Glutamatergic neuron (in vitro differentiated cells): ENCODE data around the gene LGMN. TPM values are rescaled to one million over a fixed set of nuclear protein-coding genes. Genes with fewer than 3 reads are reported as not detected.

Experiments
- DNase-seq: peaks from one replicate; pipeline ENCODE4 v3.0.0; 2022
- H3K27ac Mint-ChIP-seq: one replicate; pipeline ENCODE4 v1.8.0; 2020; ENCODE audit warnings: mild to moderate bottlenecking, mixed read lengths, inconsistent platforms; ENCODE audit not compliant: unreplicated experiment
- H3K27me3 Mint-ChIP-seq: one replicate; pipeline ENCODE4 v1.8.0; 2020; ENCODE audit warnings: mild to moderate bottlenecking, moderate library complexity, mixed read lengths, inconsistent platforms; ENCODE audit not compliant: unreplicated experiment
- H3K36me3 Mint-ChIP-seq: one replicate; pipeline ENCODE4 v1.8.0; 2020; ENCODE audit warnings: mild to moderate bottlenecking, mixed read lengths, inconsistent platforms; ENCODE audit not compliant: unreplicated experiment
- H3K4me1 Mint-ChIP-seq: one replicate; pipeline ENCODE4 v1.8.0; 2020; ENCODE audit warnings: mild to moderate bottlenecking, low read depth, mixed read lengths, inconsistent platforms; ENCODE audit not compliant: unreplicated experiment
- H3K4me3 Mint-ChIP-seq: one replicate; pipeline ENCODE4 v1.8.0; 2020; ENCODE audit warnings: mild to moderate bottlenecking, mixed read lengths, inconsistent platforms; ENCODE audit not compliant: unreplicated experiment
- H3K9me3 Mint-ChIP-seq: one replicate; pipeline ENCODE4 v1.8.0; 2020; ENCODE audit warnings: mild to moderate bottlenecking, moderate library complexity, mixed read lengths, inconsistent platforms; ENCODE audit not compliant: unreplicated experiment
- CTCF ChIP-seq: fragments of 200-600 bp; sonication (generic); IDR thresholded peaks from one replicate; pipeline ENCODE4 v1.5.0; 2021; ENCODE audit not compliant: partially characterized antibody, unreplicated experiment
- total RNA-seq: library from RNA; stranded (reverse); fragmentation: NEBNext Ultra II Directional; extraction: Animal tissue kit (Norgen Biotek cat#: 25700); gene quantifications from one replicate; pipeline ENCODE4 v1.2.1, GENCODE V29; 2021; ENCODE audit not compliant: unreplicated experiment

The LGMN gene
- total RNA-seq, 1 donor from 2014 or later = 36.9 TPM

DNA sequence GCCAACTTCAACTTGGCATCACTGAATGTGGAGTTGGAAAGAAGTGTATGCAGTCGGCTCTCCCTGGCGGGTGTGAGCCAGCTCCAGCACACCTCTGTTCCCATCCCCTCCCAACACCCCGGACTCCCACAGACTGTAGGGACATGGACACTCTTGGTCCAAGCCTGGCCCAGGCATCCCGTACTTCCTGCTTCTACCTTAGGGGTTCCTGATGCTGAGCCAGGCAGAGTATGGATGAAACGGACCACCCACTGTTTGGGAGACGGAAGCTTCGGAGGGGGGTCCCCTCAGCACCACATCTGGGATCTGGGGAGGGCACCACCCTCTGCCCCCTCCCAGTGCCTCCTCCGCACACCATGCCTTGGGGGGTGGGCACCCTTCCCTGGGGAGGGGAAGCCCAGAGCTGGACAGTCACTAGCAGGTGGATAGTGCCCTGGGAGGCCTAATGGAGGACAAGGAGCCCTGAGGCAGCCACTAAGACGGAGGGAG, 62.0 kb downstream of the LGMN start:
- Mint-ChIP-seq H3K36me3 (no peaks in the 10 kb centered on the region), H3K27me3 (no peaks in the 10 kb centered on the region), H3K27ac (no peak overlapping the region), H3K4me3 (no peak overlapping the region), H3K4me1 (no peaks in the 10 kb centered on the region), H3K9me3 (peaks cover under 1% of the 10 kb centered on the region)
- TF ChIP-seq CTCF = no peak
- DNase-seq = no peak

- Mint-ChIP-seq H3K36me3 (no peaks in the 10 kb centered on the region), H3K27me3 (no peaks in the 10 kb centered on the region), H3K27ac (no peak overlapping the region), H3K4me3 (no peak overlapping the region), H3K4me1 (no peaks in the 10 kb centered on the region), H3K9me3 (no peaks in the 10 kb centered on the region)
- DNase-seq = no peak
- TF ChIP-seq CTCF = no peak
Observed at GRCh38 chr14:92685784-92686355, 62.6 kb downstream of the LGMN start.

DNA sequence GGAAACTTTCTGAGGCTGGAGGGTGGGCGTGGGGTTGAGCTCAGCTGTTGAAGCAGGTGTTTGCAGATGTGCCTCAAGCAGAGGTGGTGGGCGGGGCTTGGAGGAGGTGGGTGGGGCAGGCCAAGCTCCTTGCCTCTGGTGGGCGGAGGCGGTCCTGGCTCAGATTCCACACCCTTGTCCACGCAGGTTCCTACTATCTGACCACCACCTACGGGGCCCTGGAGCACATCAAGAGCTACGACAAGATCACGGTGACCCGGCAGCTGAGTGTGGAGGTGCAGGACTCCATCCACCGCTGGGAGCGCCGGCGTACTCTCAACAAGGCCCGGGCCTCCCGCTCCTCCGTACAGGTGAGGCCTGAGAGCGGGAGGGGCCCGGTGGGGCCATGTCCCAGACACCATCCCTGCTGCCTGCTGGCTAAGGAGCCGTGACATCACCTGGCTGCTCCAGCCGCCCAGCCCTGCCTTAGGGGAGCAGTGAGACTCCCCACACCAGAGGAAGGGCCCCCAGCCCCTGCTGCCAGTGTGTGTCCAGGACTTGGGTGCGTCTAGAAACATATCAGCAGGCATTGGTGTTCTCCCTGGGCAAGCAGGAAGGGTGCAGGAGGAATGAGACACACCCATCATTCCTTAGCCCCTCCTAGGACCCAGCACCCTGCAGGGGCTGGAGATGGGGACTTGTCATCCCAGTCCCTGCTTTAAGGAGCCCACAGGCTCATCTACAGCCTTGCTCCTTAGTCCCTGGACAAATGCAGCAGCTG, 63.4 kb downstream of the LGMN start:
- no peak for TF ChIP-seq CTCF
- Mint-ChIP-seq H3K36me3 (no peaks in the 10 kb centered on the region), H3K4me3 (no peak overlapping the region), H3K4me1 (no peaks in the 10 kb centered on the region), H3K9me3 (no peaks in the 10 kb centered on the region), H3K27ac (no peak overlapping the region), H3K27me3 (no peaks in the 10 kb centered on the region)
- no peak for DNase-seq

DNA sequence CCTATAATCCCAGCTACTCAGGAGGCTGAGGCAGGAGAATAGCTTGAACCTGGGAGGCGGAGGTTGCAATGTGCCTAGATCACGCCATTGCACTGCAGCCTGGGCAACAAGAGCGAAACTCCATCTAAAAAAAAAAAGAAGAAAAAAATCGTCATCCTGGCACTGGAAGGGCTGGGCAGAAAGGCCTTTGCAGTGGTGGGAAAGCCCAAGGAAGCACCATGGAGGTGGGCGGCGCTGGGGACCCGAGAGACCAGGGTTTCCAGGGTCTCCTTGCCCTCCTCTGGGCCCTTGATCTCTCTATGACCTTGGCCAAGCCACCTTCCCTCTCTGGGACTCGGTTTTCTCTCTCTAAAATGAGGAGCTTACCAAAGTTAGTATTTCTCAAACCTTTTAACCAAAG, 65.4 kb downstream of the LGMN start:
- TF ChIP-seq CTCF = no peak
- no peaks in the 10 kb centered on the region for H3K4me1 Mint-ChIP-seq
- H3K36me3 Mint-ChIP-seq = no peaks in the 10 kb centered on the region
- no peak overlapping the region for H3K27ac Mint-ChIP-seq
- no peaks in the 10 kb centered on the region for H3K27me3 Mint-ChIP-seq
- H3K4me3 Mint-ChIP-seq = no peak overlapping the region
- no peak for DNase-seq
- H3K9me3 Mint-ChIP-seq = no peaks in the 10 kb centered on the region
